IMR-90 (cell line): ENCODE data around the gene MBTPS1. TPM values are rescaled to one million over a fixed set of nuclear protein-coding genes. Genes with fewer than 3 reads are reported as not detected.

ENCODE experiments used
- ATAC-seq: fragments of 200-7000 bp; cut with Tn5 transposase; 2 replicates; pipeline ENCODE4 v1.9.1; 2020; ENCODE audit warnings: low read depth, mild to moderate bottlenecking, moderate library complexity
- BruUV-seq: library from RNA; stranded (reverse); fragments of 400-500 nt; replicated peaks from 2 replicates; lab custom pipeline; 2021; lab: Mats Ljungman, UMichigan
- CTCF ChIA-PET: fragments of 300-600 bp; formaldehyde crosslinking; extraction: SDS; loops from one replicate; lab custom pipeline; 2021; ENCODE audit warnings: antibody characterized with exemption; lab: Yijun Ruan, JAX
- POLR2A ChIA-PET: fragments of 300-600 bp; sonication (Branson Sonifier 250); formaldehyde crosslinking; loops from one replicate; lab custom pipeline; 2022; ENCODE audit warnings: antibody characterized with exemption; ENCODE audit not compliant: unreplicated experiment; lab: Charles Lee
- DNase-seq: peaks from one replicate; pipeline ENCODE4 v3.0.0; 2013
- H2AFZ ChIP-seq: replicated peaks from 2 replicates; pipeline ENCODE3; 2013; ENCODE audit warnings: low read length, mild to moderate bottlenecking; ENCODE audit not compliant: poor library complexity
- H2AK5ac ChIP-seq: 2 replicates; pipeline ENCODE4 v1.6.1; 2013; ENCODE audit warnings: low read depth, low read length, inconsistent platforms
- H2AK9ac ChIP-seq: replicated peaks from 2 replicates; pipeline ENCODE3; 2013; ENCODE audit warnings: mild to moderate bottlenecking, low read depth, low read length, moderate library complexity; ENCODE audit not compliant: poor library complexity
- H2BK120ac ChIP-seq: 2 replicates; pipeline ENCODE4 v1.6.1; 2013; ENCODE audit warnings: low read depth, low read length, inconsistent platforms
- H2BK15ac ChIP-seq: 3 replicates; pipeline ENCODE4 v1.6.1; 2013; ENCODE audit warnings: low read depth, low read length, inconsistent platforms
- H2BK20ac ChIP-seq: 2 replicates; pipeline ENCODE4 v1.6.1; 2013; ENCODE audit warnings: low read depth, mild to moderate bottlenecking, inconsistent platforms, low read length, moderate library complexity
- H2BK5ac ChIP-seq: 2 replicates; pipeline ENCODE4 v1.6.1; 2013; ENCODE audit warnings: mild to moderate bottlenecking, low read depth, low read length, inconsistent platforms; ENCODE audit not compliant: poor library complexity, severe bottlenecking
- H3K14ac ChIP-seq: replicated peaks from 2 replicates; pipeline ENCODE4 v1.6.1; 2013; ENCODE audit warnings: low read depth, low read length, inconsistent platforms
- H3K18ac ChIP-seq: 2 replicates; pipeline ENCODE4 v1.6.1; 2013; ENCODE audit warnings: low read depth, low read length, control low read depth
- H3K23ac ChIP-seq: 2 replicates; pipeline ENCODE4 v1.6.1; 2013; ENCODE audit warnings: low read depth, low read length, inconsistent platforms
- H3K27ac ChIP-seq: 2 replicates; pipeline ENCODE4 v1.5.1; 2013; ENCODE audit warnings: mild to moderate bottlenecking, control low read depth, low read length; ENCODE audit not compliant: insufficient read depth
- H3K27me3 ChIP-seq: 2 replicates; pipeline ENCODE4 v1.6.1; 2013; ENCODE audit warnings: low read length; ENCODE audit not compliant: control insufficient read depth, insufficient read depth
- H3K36me3 ChIP-seq: 2 replicates; pipeline ENCODE4 v1.6.1; 2013; ENCODE audit warnings: low read length, mixed read lengths; ENCODE audit not compliant: control insufficient read depth, insufficient read depth
- H3K4ac ChIP-seq: 2 replicates; pipeline ENCODE4 v1.6.1; 2013; ENCODE audit warnings: low read depth, low read length, inconsistent platforms
- H3K4me1 ChIP-seq: 2 replicates; pipeline ENCODE4 v1.6.1; 2013; ENCODE audit warnings: low read length, mixed read lengths; ENCODE audit not compliant: control insufficient read depth, insufficient read depth
- H3K4me2 ChIP-seq: 2 replicates; pipeline ENCODE4 v1.6.1; 2013; ENCODE audit warnings: low read depth, mild to moderate bottlenecking, control low read depth, low read length, moderate library complexity
- H3K4me3 ChIP-seq: 2 replicates; pipeline ENCODE4 v1.5.1; 2013; ENCODE audit warnings: low read depth, mild to moderate bottlenecking, control low read depth, low read length, moderate library complexity; ENCODE audit not compliant: insufficient read depth
- H3K56ac ChIP-seq: 2 replicates; pipeline ENCODE4 v1.6.1; 2013; ENCODE audit warnings: low read length, inconsistent platforms; ENCODE audit not compliant: insufficient read depth; ENCODE audit errors: extremely low read depth
- H3K79me1 ChIP-seq, 2 experiments: 2 replicates each; pipeline ENCODE4 v1.6.1; 2013; ENCODE audit warnings: low read length in 2 of 2, inconsistent platforms in 1 of 2, low read depth in 1 of 2
- H3K9ac ChIP-seq: 2 replicates; pipeline ENCODE4 v1.6.1; 2013; ENCODE audit warnings: low read depth, low read length, control low read depth
- H3K9me1 ChIP-seq: 2 replicates; pipeline ENCODE4 v1.6.1; 2013; ENCODE audit warnings: low read length, inconsistent platforms; ENCODE audit not compliant: insufficient read depth
- H3K9me3 ChIP-seq: 2 replicates; pipeline ENCODE4 v1.6.1; 2013; ENCODE audit warnings: low read length; ENCODE audit not compliant: control insufficient read depth, insufficient read depth
- H4K20me1 ChIP-seq: 2 replicates; pipeline ENCODE4 v1.6.1; 2013; ENCODE audit warnings: low read length, inconsistent platforms; ENCODE audit not compliant: insufficient read depth
- H4K5ac ChIP-seq: 2 replicates; pipeline ENCODE4 v1.6.1; 2013; ENCODE audit warnings: mild to moderate bottlenecking, low read depth, low read length, control low read depth
- H4K8ac ChIP-seq, 2 experiments: 2 replicates each; pipeline ENCODE4 v1.6.1; 2013; ENCODE audit warnings: low read depth in 2 of 2, low read length in 2 of 2, control low read depth in 1 of 2, inconsistent platforms in 1 of 2
- H4K91ac ChIP-seq: 2 replicates; pipeline ENCODE4 v1.6.1; 2013; ENCODE audit warnings: low read depth, low read length, inconsistent platforms; ENCODE audit not compliant: insufficient read depth
- CEBPB ChIP-seq: IDR thresholded peaks from 2 replicates; pipeline ENCODE4 v1.6.1; 2012; ENCODE audit warnings: low read depth, low read length, improper control_type of control experiment
- CHD1 ChIP-seq: IDR thresholded peaks from 2 replicates; pipeline ENCODE4 v1.6.1; 2012; ENCODE audit warnings: low read depth, low read length, improper control_type of control experiment
- CTCF ChIP-seq: conservative IDR thresholded peaks from 2 replicates; pipeline ENCODE4 v1.5.1; 2012; ENCODE audit warnings: mild to moderate bottlenecking, low read depth, low read length, improper control_type of control experiment
- NFE2L2 ChIP-seq: fragments of 150-350 bp; IDR thresholded peaks from 2 replicates; pipeline ENCODE4 v1.6.1; 2016; ENCODE audit warnings: low read depth, mild to moderate bottlenecking, low read length
- POLR2A ChIP-seq: IDR thresholded peaks from 2 replicates; pipeline ENCODE4 v1.6.1; 2012; ENCODE audit warnings: mild to moderate bottlenecking, low read depth, low read length
- RCOR1 ChIP-seq: IDR thresholded peaks from 2 replicates; pipeline ENCODE4 v1.6.1; 2012; ENCODE audit warnings: mild to moderate bottlenecking, low read length, improper control_type of control experiment; ENCODE audit not compliant: insufficient replicate concordance
- SMC3 ChIP-seq: fragments of 150-350 bp; IDR thresholded peaks from 2 replicates; pipeline ENCODE4 v1.6.1; 2016; ENCODE audit warnings: low read depth, mild to moderate bottlenecking, antibody characterized with exemption, low read length, moderate library complexity
- WGBS, 2 experiments: methylation state at CpG; one replicate each; pipeline versions ENCODE4 v1.1.5 to v1.1.7; 2013; ENCODE audit warnings: missing lambda C conversion rate in 2 of 2; ENCODE audit not compliant: insufficient read length in 1 of 2; ENCODE audit errors: extremely low coverage in 2 of 2; 5-methylcytosine and 5-hydroxymethylcytosine counted together
- dilution Hi-C: fragments of 300-500 bp; cut with HindIII; formaldehyde crosslinking; loops from one replicate; pipeline ENCODE4 v1.14.3; 2018; ENCODE audit warnings: low sequenced_read_pairs; ENCODE audit not compliant: unreplicated experiment
- in situ Hi-C: fragments of 300-500 bp; cut with MboI; formaldehyde crosslinking; loops from 3 replicates; pipeline ENCODE4 v1.14.3; 2019; ENCODE audit warnings: low sequenced_read_pairs, inconsistent platforms, mixed read lengths
- intact Hi-C: fragments of 100-400 bp; cut with micrococcal nuclease; formaldehyde crosslinking; loops from 2 replicates; pipeline ENCODE4 v1.10.0; 2022
- polyA plus RNA-seq, 3 experiments: library from polyadenylated mRNA; depleted of rRNA; stranded (reverse); fragments of >200 nt; gene quantifications; 2 replicates each; pipeline ENCODE4 v1.2.3, GENCODE V29; 2012; ENCODE audit warnings: low replicate concordance in 1 of 3
- total RNA-seq: library from RNA; depleted of rRNA; stranded (reverse); fragments of >200 nt; gene quantifications from 2 replicates; pipeline ENCODE4 v1.2.3, GENCODE V29; 2012
- TF ChIP-seq, protein P1 (sequence below): fragments of 150-350 bp; IDR thresholded peaks from 2 replicates; pipeline ENCODE4 v1.6.1; 2017; ENCODE audit warnings: mild to moderate bottlenecking, antibody characterized with exemption, low read length, low read depth
- TF ChIP-seq, protein P2 (sequence below): fragments of 150-350 bp; IDR thresholded peaks from 2 replicates; pipeline ENCODE4 v1.6.1; 2016; ENCODE audit warnings: low read depth, mild to moderate bottlenecking, low read length, moderate library complexity, borderline replicate concordance

Gene MBTPS1
- total and polyA plus RNA-seq, 2 of the 4 experiments (the other 2 are of a cell fraction): 59.0 to 70.4 TPM

DNA sequence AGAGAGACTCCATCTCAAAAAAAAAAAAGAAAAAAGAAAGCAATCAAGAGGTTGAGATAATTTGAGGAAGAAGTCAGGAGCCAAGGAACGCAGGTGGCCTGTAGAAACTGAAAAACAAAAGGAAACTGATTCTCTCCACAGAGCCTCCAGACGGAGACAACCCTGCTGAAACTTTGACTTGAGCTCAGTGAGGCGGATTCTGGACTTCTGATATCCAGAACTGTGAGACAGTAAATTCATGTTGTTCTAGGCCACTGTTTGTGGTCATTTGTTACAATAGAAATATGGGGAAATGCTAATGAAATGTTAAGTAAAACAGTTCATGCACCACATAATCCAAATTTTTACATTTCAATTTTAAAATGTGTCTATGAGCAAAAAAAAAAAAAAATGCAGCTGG lies 5.2 kb downstream of the MBTPS1 start:
- no peak for DNase-seq
- Histone ChIP-seq H3K9me1 (peaks cover 5% of the 10 kb centered on the region), H2AFZ (no peak overlapping the region), H2BK5ac (no peak overlapping the region), H4K5ac (no peak overlapping the region), H4K20me1 (peaks cover 39% of the 10 kb centered on the region), H3K23ac (no peak overlapping the region), H3K27me3 (no peaks in the 10 kb centered on the region), H2BK120ac (no peak overlapping the region), H3K4me2 (no peak overlapping the region), H3K79me1 (peaks cover 35 to 68% of the 10 kb centered on the region in 2 experiments), H2AK5ac (no peak overlapping the region), H4K8ac (no peak overlapping the region), H3K9ac (no peak overlapping the region), H3K36me3 (peaks cover 3% of the 10 kb centered on the region; the same call in 1 of the 2 replicates), H3K14ac (no peak overlapping the region), H3K27ac (no peak overlapping the region), H4K91ac (no peak overlapping the region), H2BK15ac (no peak overlapping the region), H3K18ac (no peak overlapping the region), H2BK20ac (no peak overlapping the region), H3K56ac (no peak overlapping the region), H3K4ac (no peak overlapping the region), H3K9me3 (no peaks in the 10 kb centered on the region), H3K4me1 (no peaks in the 10 kb centered on the region), H2AK9ac (no peak overlapping the region), H3K4me3 (no peak overlapping the region)
- ATAC-seq: no peak
- CTCF ChIA-PET: no interaction called here
- in situ Hi-C loops: no loop called here
- POLR2A ChIA-PET: no interaction called here
- dilution Hi-C loops: no loop called here
- intact Hi-C loops: loop anchor here (10.0 kb wide), 1 partner anchor 373 kb away; no protein-coding TSS in a partner anchor
- no TSS peak for BruUV-seq
- no CpG with 5 or more reads among the region's 3 CpGs for WGBS, 2 experiments
- TF ChIP-seq, protein P1, sequence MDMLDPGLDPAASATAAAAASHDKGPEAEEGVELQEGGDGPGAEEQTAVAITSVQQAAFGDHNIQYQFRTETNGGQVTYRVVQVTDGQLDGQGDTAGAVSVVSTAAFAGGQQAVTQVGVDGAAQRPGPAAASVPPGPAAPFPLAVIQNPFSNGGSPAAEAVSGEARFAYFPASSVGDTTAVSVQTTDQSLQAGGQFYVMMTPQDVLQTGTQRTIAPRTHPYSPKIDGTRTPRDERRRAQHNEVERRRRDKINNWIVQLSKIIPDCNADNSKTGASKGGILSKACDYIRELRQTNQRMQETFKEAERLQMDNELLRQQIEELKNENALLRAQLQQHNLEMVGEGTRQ: no peak
- TF ChIP-seq SMC3: no peak
- no peak for TF ChIP-seq NFE2L2
- no peak for TF ChIP-seq POLR2A
- TF ChIP-seq CTCF: no peak
- TF ChIP-seq CHD1: no peak
- TF ChIP-seq, protein P2, sequence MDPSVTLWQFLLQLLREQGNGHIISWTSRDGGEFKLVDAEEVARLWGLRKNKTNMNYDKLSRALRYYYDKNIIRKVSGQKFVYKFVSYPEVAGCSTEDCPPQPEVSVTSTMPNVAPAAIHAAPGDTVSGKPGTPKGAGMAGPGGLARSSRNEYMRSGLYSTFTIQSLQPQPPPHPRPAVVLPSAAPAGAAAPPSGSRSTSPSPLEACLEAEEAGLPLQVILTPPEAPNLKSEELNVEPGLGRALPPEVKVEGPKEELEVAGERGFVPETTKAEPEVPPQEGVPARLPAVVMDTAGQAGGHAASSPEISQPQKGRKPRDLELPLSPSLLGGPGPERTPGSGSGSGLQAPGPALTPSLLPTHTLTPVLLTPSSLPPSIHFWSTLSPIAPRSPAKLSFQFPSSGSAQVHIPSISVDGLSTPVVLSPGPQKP: no peak
- TF ChIP-seq CEBPB: no peak
- no peak for TF ChIP-seq RCOR1
